Measurements from ENCODE around the gene AFG3L2.

- TF ChIP-seq TAF1 (IDR thresholded peaks at IDR 0.05; ENCODE audit: low read depth, low read length): no peak
- no peak for TF ChIP-seq CTCF (IDR thresholded peaks at IDR 0.05; ENCODE audit: control extremely low read depth in 1 of 3, insufficient read depth in 1 of 3, low read depth in 1 of 3, low read length in 3 of 3)
- no peak for TF ChIP-seq ASH2L (IDR thresholded peaks at IDR 0.05; ENCODE audit: low read length)
- no peak for TF ChIP-seq ATF2 (IDR thresholded peaks at IDR 0.05; ENCODE audit: low read length)
- TF ChIP-seq CREB1 (IDR thresholded peaks at IDR 0.05): no peak
- no peak for TF ChIP-seq BRCA1 (IDR thresholded peaks at IDR 0.05; ENCODE audit: low read depth, low read length)
- TF ChIP-seq RBBP5 (IDR thresholded peaks at IDR 0.05; ENCODE audit: borderline replicate concordance, low read depth, low read length): no peak
- TF ChIP-seq SP4 (IDR thresholded peaks at IDR 0.05; ENCODE audit: low read length): no peak
- no peak for TF ChIP-seq POLR2A (IDR thresholded peaks at IDR 0.05; ENCODE audit: control extremely low read depth in 1 of 2, low read depth in 2 of 2, low read length in 2 of 2)
- no peak for TF ChIP-seq TCF12 (IDR thresholded peaks at IDR 0.05; ENCODE audit: low read depth, low read length)
- TF ChIP-seq RAD21 (IDR thresholded peaks at IDR 0.05 in 1 of 2, conservative IDR thresholded peaks at IDR 0.05 in 1 of 2; ENCODE audit: low read depth in 2 of 2, low read length in 2 of 2): no peak
- TF ChIP-seq SIN3A (conservative IDR thresholded peaks at IDR 0.05 in 1 of 2, IDR thresholded peaks at IDR 0.05 in 1 of 2; ENCODE audit: low read depth in 1 of 2, low read length in 2 of 2): no peak
- no peak for TF ChIP-seq EZH2 (IDR thresholded peaks at IDR 0.05; ENCODE audit: low read depth, low read length, severe bottlenecking)
Measured at GRCh38 chr18:12334863-12335262, 42.2 kb downstream of the AFG3L2 start.

All from H1 (cell line).